H1 (cell line): ENCODE data around the gene PEX6. TPM values are rescaled to one million over a fixed set of nuclear protein-coding genes. Genes with fewer than 3 reads are reported as not detected.

Source experiments
- CBX5 ChIP-seq: fragments of 300-800, 300-1000 bp; sonication (generic); IDR thresholded peaks from 2 replicates; pipeline ENCODE4 v1.7.1; 2016; ENCODE audit warnings: antibody characterized with exemption, low read length, low read depth
- KDM5A ChIP-seq: fragments of 200-600 bp; IDR thresholded peaks from 2 replicates; pipeline ENCODE4 v1.7.1; 2012; ENCODE audit warnings: mild to moderate bottlenecking, low read length, inconsistent platforms, mixed read lengths
- polyA plus RNA-seq, 7 experiments: library from polyadenylated mRNA; depleted of rRNA in 3 of 7; stranded (reverse) in 5 of 7; unstranded in 2 of 7; fragments of >200 nt in 5 of 7; fragments of 200-250 nt in 2 of 7; gene quantifications; 1 replicate in 5 of 7; 2 replicates in 1 of 7; 4 replicates in 1 of 7; pipeline versions ENCODE4 v1.2.1 to v1.2.3, GENCODE V29; 2011 to 2013; ENCODE audit warnings: missing spikeins in 2 of 7, mixed read lengths in 2 of 7
- total RNA-seq: library from RNA; stranded (reverse); fragmentation: NEBNext Ultra II Directional; extraction: Animal tissue kit (Norgen Biotek cat#: 25700); gene quantifications from 2 replicates; pipeline ENCODE4 v1.2.1, GENCODE V29; 2021

Gene PEX6
- total and polyA plus RNA-seq, 2 of the 8 experiments (the other 6 are each of a cell fraction or from before 2014, with no cell fraction given): 6.4 to 12.5 TPM

- TF ChIP-seq KDM5A: no peak
- no peak for TF ChIP-seq CBX5
These were observed 26.9 kb upstream of the PEX6 start (continued) for GRCh38 chr6:43005844-43006243.
